Stimulated activated naive CD4-positive, alpha-beta T cell (primary cell): ENCODE results near the gene ZNF316.

Experiments
- DNase-seq, 6 experiments: peaks; one replicate each; lab custom pipeline; 2025; lab: John Stamatoyannopoulos, UW

ZNF316 gene

GRCh38 chr7:6636741-6637543 is at the start of gene ZNF316:
TSS of gene ZNF316 (plus strand) at chr7:6637318. CDS start at chr7:6642410, 5,092 bp downstream.
- peak in 5 of 6 experiments; percentile 22 to 45 (median 32) for DNase-seq

- no peak for DNase-seq
These were observed 48.6 kb upstream of the ZNF316 start for GRCh38 chr7:6588566-6588965.

- no peak for DNase-seq
These were observed 47.8 kb upstream of the ZNF316 start for GRCh38 chr7:6589151-6589828.

GRCh38 chr7:6589829-6590644 is 47.1 kb upstream of the ZNF316 start, which contains the start of gene INTS15:
TSS of gene INTS15 (plus strand) at chr7:6590021. CDS start at chr7:6590284, 263 bp downstream.
- DNase-seq = peak; percentile 72 to 98 (median 90)

- no peak for DNase-seq
These were observed 46.4 kb upstream of the ZNF316 start for GRCh38 chr7:6590645-6591110.

GRCh38 chr7:6600093-6600492 is 37.0 kb upstream of the ZNF316 start:
- DNase-seq = no peak

DNA sequence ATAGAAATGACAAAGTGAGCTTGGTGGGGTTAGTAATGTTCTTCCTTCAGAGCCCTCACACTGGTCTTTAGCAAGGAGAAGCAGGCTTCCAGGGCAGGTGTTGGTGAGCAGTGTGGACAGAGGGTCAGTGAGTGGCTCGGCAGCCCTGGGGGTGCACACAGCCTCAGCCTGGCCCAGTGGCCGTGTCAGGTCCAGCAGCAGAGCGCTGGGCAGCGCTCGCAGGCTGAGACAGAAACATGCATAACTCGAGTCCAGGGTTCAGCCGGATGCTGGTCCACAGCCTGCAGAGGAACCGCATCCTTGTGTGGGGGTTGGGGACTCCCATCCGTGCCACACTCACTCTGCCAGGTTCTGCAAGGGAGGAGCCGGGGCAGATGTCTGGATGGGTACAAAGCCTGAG is 32.7 kb upstream of the ZNF316 start:
- DNase-seq = no peak

DNA sequence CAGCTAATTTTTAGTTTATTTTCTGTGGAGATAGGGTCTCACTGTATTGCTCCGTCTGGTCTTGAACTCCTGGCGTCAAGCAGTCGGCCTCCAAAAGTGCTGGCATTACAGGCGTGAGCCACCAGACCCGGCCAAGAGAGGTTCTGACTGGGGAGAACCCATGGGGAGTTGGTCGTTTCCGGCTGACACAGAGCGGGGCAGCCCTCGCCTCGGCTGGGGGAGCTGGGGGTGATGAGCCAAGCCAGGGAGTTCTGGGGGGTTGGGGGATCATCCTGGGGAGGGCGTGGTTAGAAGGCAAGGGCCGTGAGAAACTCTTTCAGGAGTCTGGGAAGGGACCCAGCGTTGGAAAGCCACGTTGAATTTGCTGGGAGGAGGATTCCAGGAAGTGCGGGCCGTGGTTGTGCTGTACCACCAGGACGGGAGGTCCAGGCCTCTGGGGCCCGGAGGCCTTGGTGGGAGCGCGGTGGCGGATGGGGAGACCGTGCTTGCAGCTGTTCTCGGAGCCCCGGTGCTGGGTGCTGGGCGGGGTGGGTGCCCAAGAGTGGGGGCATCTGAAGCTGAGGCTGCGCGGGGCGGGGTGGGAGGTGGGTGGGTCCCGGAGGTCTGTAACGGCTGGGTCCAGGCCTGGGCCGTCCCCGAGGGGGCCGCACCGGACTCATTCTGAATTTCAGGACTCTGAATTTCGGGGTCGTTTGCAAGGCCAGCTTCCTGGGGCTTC is 30.1 kb upstream of the ZNF316 start:
- DNase-seq = no peak

GRCh38 chr7:6607651-6608051 is 29.5 kb upstream of the ZNF316 start:
- no peak for DNase-seq

DNA sequence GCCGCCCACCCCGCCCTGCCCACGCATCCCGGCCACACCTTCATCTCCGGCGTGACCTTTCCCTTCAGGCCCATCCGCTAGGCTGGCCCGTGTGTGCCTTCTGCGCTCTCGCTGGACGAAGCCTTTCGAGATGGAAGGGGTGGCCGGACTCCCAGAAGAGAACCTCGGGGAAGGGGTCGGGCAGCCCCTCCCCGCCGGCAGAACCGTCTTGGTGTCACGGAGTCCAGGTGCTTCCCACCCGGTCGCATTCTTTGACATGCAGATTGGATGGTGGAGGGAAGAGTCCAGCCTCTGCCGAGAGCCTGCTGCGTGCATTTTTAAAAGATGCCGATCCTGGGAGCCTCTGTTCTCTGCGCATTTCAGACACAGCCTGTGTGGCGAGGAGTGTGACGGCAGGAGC is 29.0 kb upstream of the ZNF316 start:
- DNase-seq = no peak

- DNase-seq = no peak
These were observed 28.3 kb upstream of the ZNF316 start for GRCh38 chr7:6608794-6609193.

DNA sequence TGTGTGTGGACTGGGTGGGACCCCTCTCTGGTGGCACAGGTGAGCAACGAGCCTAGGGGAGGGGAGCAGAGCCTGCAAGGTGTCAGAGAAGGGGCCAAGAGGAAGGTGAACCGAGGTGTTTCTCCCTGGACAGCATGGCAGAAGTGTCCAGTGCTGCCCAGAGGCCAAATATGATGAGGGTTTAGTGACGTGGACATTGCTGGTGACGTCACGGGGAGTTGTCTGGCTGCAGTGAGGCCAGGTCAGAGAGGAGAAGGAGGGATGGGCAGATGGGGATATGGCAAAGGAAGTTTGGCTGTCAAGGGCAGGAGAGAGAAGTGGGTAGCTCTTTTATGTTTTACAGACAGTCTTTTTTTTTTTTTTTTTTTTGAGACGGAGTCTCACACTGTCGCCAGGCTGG is 24.3 kb upstream of the ZNF316 start:
- DNase-seq = no peak

DNA sequence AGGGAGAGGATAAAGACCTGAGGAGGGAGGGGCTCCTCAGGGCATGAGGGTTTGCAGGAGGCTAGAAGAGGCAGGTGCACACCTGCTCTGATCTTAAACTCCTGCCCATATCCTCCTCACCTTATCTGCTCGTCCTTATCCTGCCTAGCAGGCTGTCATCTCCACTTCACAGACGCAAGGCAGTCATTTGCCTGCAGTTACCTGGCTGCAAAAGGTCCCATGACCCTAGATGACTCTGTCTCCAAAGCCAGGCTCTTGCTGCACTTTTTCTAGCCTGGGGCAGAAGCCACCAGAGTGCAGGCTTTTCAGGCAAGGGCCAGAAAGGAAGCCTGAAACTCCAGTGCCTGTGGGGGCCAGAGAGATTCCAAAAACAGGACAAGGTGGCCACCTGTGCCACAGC is 23.4 kb upstream of the ZNF316 start:
- DNase-seq = no peak

DNA sequence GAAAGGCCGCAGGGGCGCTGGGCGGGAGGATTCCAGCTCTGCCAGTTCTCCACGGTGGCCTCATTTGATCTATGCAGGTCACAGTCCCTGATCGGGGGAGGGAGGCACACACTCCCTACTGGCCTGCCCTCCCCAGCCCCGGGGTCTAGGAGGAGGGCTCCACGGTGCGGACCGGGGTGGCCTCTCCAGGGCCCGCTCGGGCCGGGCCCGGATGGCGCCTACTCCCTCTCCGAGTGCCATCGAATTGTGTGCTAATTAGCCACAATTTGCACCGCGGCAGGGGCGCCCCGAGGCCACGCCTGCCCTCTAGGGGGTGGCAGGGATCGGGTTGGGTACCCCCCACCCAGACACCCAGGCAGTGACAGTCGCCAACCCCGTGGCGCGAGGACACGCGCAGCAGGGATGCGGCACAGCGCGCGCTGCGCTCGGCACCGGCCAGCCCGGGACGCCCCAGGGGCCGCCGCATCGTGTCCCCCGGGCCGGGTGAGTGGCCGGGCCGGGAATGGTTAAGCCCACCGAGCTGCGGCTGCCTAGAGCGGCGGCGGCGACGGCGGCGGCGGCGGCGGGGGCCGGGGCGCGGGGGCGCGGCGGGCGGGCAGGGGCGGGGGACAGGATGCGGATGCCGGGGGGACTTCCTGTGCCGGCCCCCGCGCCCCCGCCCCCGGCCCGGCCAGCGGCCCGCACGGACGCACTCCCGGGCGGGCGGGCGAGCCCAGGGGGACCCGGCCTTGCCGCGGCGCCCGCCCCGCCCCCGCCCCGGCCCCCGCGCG is 22.0 kb upstream of the ZNF316 start, which contains the start of gene ZNF853:
TSS of gene ZNF853 (plus strand) at position 658 of the 770 bp plus-strand sequence. CDS start 565 bp downstream, outside the sequence.
- peak in 4 of 6 experiments; percentile 11 to 35 (median 22) for DNase-seq

- DNase-seq = peak in 1 of 6 experiments; percentile 20
These were observed 21.2 kb upstream of the ZNF316 start for GRCh38 chr7:6615723-6616555.

GRCh38 chr7:6616854-6617643 is 20.1 kb upstream of the ZNF316 start:
- DNase-seq = no peak

DNA sequence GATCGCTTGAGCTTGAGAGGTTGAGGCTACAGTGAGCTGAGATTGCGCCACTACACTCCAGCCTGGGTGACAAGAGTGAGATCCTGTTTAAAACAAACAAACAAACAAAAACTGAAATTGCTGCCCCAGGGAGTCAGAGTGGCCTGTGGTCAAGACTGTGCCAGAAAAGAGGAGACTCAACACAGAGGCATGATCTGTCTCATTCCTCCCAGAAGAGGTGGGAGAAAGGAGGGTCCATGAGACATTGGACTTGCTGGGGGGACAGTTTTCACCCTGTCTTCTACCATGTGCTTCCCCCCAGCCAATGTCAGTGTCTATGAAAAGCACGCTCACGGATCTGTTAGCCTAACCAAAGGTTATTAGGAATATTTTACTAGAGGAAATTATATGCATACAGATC is 18.5 kb upstream of the ZNF316 start:
- no peak for DNase-seq

DNA sequence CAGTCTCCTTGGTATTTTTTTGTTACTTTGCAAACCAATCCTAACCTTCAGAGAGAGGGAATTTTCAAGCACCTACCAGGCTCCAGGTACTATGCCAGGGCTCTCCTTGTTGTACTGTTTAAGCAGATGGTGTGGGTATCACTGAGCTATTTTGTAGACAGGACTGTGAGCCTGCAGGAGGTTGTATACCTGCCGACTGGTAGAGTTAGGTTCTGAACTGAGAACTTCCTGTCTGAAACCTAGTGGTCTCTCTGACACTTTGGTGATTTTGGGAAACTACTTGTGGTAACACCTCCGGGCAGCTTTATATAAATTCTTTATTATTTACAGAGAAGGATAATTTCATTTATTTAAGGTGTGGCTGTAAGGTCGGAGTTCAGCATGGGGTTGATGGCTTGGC is 17.2 kb upstream of the ZNF316 start:
- no peak for DNase-seq
